Stimulated activated CD4-positive, alpha-beta T cell treated with anti-CD3 and anti-CD28 coated beads, Interleukin-1b, Interleukin-23, amount 100 ng/mL, for 48 hours (primary cell): Measurements from ENCODE around the gene ANGEL2.
"Not testable (repeated sequence)": the region's sequence is repeated elsewhere in the genome, so short reads cannot be mapped to it uniquely, and the experiment has no call there.

ENCODE experiments used
- DNase-seq: peaks from one replicate; pipeline ENCODE4 v3.0.0-alpha.2; 2020

Gene ANGEL2

GRCh38 chr1:213015099-213016050, at the start of gene ANGEL2:
Gene ANGEL2, minus strand, starts transcription at chr1:213015867. Its CDS starts 196 bp downstream, at chr1:213015671.
- DNase-seq, result peak; percentile 97

- DNase-seq, result no peak
Measured at GRCh38 chr1:213061263-213061662, 45.6 kb upstream of the ANGEL2 start.

- no peak for DNase-seq
Measured at GRCh38 chr1:213060836-213061235, 45.2 kb upstream of the ANGEL2 start.

GRCh38 chr1:213057264-213058059, 41.8 kb upstream of the ANGEL2 start:
- no peak for DNase-seq

DNA sequence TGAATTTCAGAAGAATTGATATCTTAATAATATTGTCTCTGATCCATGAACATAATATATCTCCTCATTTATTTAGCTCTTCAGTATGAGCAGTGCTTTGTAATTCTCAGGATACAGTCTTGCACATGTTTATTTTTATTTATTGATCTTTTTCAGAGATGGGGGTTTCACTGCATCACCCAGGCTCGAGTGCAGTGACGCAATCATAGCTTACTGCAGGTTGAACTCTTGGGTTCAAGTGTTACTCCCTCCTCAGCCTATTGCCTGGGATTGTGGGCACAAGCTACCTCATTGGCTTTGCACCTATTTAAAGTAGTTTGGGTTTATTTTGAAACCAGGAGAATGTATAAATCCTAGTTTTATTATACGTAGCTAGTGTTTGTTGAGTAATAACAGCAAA, 40.1 kb upstream of the ANGEL2 start:
- no peak for DNase-seq

DNA sequence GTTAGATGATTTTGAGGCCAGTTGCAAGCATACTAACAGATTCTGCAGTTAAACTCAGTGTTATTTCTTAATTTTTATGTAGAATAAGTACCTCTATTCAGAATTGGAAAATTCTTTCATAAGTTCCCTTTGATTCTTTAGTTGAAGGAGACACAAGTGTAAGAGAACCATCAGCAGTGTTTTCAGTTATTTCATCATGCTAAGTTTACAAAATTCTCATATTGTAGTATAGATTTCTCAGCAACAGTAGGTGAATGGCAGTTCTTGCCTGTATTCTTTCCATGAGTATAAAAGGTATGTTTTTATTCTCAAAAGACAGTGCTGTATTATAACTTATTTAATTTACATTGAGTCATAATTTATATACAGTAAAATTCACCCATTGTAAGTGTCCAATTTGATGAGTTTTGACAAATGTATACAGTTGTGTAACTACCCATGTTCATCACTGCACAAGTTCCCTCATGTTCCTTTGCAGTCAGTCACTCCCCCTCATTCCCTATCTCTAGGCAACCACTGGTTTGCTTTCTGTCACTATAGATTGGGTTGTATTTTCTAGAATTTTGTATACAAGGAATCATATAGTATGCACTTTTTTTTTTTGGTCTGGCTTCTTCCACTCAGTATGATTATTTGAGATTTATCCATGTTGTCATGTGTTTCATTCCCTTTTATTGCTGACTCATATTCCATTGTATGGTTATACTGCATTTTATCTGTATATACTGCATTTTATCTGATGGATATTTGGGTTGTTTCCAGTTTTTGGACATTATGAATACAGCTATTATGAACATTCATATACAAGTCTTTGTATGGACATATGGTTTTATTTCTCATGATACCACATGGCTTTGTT, 39.3 kb upstream of the ANGEL2 start:
- no peak for DNase-seq

GRCh38 chr1:213054142-213054541, 38.5 kb upstream of the ANGEL2 start:
- DNase-seq, result no peak

DNA sequence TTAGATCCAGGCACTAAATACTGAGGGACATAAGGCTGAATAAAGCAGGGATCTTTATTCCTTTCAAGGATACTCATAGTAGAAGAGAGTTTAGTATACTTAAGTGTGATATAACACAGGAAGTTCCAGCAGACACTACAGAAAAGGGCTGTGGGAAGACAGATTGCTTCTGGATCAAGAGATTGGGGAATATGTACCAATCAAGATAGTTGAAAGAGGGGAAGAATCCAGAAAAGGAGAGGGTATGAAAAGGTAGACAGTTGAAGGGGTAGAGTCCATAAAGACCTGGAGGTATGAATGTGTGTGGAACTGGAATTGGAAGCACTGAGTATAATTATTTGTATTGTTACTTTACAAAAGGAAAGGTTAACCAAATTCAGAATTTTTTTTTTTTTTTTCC, 37.8 kb upstream of the ANGEL2 start:
- no peak for DNase-seq

DNA sequence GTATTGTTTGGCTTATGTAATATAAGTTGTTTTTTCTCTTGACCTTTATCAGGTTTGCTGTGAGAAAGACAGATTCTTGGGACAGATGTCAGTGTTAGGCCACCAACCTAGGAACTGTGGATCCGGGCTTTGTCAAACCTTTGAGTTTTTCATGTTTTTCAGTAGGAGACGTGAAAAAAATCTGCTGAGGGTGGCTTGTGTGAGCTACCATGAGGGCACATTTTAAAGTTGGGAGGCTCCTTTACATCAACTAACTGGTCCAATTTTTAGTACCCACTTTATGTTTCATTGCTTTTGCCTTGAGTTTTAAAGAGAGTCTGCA, 36.2 kb upstream of the ANGEL2 start:
- DNase-seq, result no peak

DNA sequence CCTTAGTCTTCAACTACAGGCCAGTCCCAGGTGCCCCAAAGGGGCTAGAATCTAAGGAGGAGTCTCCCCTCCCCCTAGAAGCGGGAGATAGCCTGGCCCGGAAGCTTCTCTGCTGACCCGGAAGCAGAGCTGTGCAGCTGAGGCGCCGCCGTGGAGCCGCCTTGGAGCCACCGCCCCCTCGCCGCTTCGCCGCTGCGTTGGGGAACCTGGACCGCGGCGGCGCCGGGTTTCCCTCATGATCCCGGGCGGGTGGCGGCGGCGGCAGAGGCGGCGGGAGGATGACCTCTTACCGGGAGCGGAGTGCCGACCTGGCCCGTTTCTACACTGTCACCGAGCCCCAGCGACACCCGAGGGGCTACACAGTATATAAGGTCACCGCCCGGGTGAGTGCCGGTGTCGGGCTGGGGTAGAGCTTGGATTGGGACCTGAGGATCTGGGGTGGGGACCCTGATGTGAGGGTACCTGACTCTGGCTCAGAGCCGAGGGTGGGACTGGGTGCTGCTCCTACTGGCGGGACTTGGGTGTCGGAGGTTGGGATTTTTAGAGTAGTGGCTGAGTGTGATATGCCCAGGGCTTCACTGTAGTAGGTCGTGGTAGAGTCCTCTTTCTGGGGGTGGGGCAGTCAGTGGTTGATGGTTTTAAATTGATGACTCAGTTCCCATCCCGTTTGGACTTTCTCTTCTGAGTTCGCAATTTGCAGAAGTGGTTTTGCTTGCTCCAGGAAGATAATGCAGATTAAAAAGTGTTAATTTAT, 35.6 kb upstream of the ANGEL2 start, which contains the start of gene RPS6KC1:
Gene RPS6KC1 (plus strand): TSS at position 115 of the 754 bp plus-strand sequence. CDS start 164 bp downstream, at position 279.
- DNase-seq, result peak; percentile 85

DNA sequence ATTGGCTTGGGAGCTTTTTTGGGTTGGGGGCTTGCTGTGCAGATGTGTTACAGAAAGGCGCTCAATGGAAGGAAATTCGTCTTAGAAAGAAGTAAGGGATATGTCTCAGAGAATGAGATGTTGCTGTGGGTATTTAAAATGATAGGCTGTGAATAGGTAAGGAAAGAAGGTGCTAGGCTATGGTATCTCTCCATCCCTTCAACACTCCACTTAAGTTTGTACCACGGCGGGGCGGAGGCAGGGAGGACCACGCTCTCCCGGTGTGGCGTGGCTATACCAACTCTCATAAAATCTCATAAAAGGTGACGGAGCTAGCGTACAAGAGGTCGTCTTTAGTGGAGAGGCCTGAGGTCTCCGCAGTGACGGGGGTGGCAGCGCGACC, 35.1 kb upstream of the ANGEL2 start:
- DNase-seq, result no peak

DNA sequence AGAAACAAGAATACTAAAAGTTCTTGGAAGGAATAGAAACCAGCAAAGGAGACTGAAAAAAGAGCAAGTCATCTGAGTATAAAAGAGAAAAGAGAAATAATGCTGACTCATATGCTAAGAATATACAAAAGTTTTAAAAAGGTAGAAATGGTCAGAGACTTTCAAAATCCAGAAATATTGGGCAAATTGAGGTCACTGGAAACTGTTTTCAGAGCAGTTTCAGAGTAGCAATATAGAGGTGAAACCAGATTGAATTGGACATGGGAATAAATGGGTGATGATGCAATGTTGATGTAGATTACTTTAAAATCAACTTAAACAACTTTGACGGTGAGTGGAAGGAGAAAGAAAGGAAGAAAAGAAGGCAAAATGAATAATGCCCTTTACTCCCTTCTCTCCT, 33.6 kb upstream of the ANGEL2 start:
- no peak for DNase-seq

GRCh38 chr1:213045321-213046226, 29.9 kb upstream of the ANGEL2 start:
- DNase-seq, result not testable (repeated sequence)

DNA sequence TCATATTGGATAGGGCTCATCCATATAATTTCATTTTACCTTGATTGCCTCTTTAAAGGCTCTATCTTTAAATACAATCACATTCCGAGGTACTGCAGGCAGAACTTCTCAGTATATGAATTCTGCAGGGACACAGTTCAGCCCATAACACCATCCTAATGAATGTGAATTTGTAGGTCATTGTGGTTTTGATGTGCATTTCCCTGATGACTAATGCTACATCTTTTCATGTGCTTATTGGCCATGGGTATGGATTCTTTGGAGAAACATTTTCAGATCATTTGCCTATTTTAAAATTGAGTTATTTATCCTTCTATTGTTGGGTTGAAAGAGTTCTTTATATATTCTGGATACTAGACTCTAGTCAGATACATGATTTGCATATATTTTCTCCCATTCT, 25.8 kb upstream of the ANGEL2 start:
- no peak for DNase-seq

DNA sequence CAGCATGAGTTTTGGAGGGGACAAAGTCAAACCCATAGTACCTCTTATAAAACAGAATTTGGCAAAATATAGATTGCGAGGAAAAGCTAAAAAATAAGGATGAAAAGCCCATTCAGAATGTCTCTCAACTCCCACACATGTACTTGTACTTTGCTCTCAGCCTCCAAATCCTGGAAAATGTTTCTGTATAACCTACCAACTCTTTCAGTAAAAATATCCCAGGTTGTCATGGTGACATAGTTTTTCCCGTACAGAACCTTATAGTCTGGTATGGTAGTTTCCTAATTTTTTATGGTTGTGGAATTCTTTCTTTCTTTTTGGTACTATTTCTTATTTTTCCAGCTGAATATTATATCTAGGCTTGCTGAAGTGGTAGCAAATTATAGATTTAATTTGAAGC, 19.9 kb upstream of the ANGEL2 start:
- no peak for DNase-seq

DNA sequence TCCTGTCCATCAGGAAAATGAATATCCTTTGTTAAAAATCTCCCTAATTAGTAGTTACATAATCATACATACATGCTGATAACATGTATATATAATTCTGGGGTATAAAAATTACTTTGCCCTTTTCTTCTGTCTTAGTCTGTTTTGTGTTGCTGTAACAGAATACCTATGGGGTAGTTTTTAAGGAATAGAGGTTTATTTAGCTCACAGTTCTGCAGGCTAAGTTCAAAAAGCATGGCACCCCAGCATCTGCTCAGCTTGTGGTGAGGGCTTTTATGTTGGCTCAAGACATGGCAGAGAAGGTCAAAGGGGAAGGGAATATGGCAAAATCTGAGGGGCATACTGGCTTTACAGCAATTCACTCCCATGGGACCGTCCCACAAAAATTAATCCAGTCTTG, 19.0 kb upstream of the ANGEL2 start:
- no peak for DNase-seq

DNA sequence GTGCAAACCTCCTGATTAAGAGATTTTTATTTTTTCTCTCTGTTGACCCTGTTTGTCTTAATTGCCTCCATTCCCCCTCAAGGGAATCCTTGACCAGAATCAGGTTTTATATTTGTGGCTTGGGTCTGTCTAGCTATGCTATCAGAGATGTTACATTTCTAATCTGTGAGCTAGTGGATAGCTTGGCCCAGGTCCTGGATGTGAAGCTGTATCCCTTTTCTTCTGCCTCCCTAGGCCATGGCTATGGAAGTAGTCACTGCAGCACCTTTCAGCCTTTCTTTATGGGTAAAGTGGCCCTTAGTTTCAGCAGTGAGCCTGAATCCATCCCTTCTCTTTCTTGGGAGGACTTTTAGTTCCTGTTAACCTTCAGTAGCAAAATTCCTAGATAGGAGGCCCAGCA, 17.0 kb upstream of the ANGEL2 start:
- DNase-seq, result no peak

GRCh38 chr1:213027024-213027423, 11.4 kb upstream of the ANGEL2 start:
- not testable (repeated sequence) for DNase-seq

DNA sequence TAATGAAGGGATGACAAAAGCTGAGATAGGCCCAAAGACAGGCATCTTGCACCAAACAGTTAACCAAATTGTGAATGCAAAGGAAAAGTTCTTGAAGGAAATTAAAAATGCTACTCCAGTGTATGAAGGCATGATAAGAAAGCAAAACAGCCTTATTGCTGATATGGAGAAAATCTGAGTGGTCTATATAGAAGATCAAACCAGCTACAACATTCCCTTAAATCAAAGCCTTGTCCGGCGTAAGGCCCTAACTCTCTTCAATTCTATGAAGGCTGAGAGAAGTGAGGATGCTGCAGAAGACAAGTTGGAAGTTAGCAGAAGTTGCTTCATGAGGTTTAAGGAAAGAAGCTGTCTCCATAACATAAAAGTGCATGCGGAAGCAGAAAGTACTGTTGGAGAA, 4.3 kb upstream of the ANGEL2 start:
- no peak for DNase-seq

DNA sequence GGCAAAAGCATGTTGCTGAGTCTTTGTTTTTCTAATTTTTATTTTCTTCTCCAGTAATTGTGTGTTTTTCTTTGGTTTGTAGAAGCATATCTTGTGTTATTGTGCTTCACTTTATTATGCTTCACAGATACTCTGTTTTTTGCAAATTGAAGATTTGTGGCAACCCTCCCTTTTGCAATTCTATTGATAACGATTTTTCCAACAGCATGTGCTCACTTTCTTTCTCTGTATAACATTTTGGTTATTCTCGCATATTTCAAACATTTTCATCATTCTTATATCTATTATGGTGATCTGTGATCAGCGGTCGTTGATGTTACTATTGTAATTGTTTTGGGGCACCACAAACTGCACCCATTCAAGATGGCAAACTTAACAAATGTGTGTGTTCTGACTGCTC, 3.8 kb upstream of the ANGEL2 start:
- no peak for DNase-seq
